Panc1 (cell line): ENCODE data around the gene UBXN11. TPM values are rescaled to one million over a fixed set of nuclear protein-coding genes. Genes with fewer than 3 reads are reported as not detected.

ENCODE experiments used
- ATAC-seq: fragments of 200-7000 bp; cut with Tn5 transposase; 2 replicates; pipeline ENCODE4 v1.9.1; 2020; ENCODE audit warnings: mild to moderate bottlenecking, moderate library complexity
- BruUV-seq: library from RNA; stranded (reverse); fragments of 400-500 nt; replicated peaks from 2 replicates; lab custom pipeline; 2021; lab: Mats Ljungman, UMichigan
- CTCF ChIA-PET: fragments of 300-600 bp; sonication (Branson Sonifier 250); formaldehyde crosslinking; loops from one replicate; lab custom pipeline; 2022; ENCODE audit warnings: antibody characterized with exemption; lab: Charles Lee
- POLR2A ChIA-PET: fragments of 300-600 bp; sonication (Branson Sonifier 250); formaldehyde crosslinking; loops from one replicate; lab custom pipeline; 2022; ENCODE audit warnings: antibody characterized with exemption; lab: Charles Lee
- DNase-seq: peaks from one replicate; pipeline ENCODE4 v3.0.0-alpha.2; 2010; ENCODE audit warnings: low read depth, low spot score
- H3K27ac ChIP-seq: 2 replicates; pipeline ENCODE4 v1.5.1; 2011; ENCODE audit warnings: mild to moderate bottlenecking, low read length, inconsistent platforms
- H3K27me3 ChIP-seq: fragments of 200-500 bp; sonication (Bioruptor generic); 2 replicates; pipeline ENCODE4 v1.6.0; 2014; ENCODE audit warnings: low read length, inconsistent platforms; ENCODE audit not compliant: control insufficient read depth, insufficient read depth
- H3K36me3 ChIP-seq: fragments of 200-500 bp; sonication (Bioruptor generic); 2 replicates; pipeline ENCODE4 v1.5.1; 2014; ENCODE audit warnings: inconsistent platforms, mild to moderate bottlenecking, low read length, moderate library complexity; ENCODE audit not compliant: control insufficient read depth, insufficient read depth
- H3K4me1 ChIP-seq: 2 replicates; pipeline ENCODE4 v1.5.1; 2011; ENCODE audit warnings: inconsistent platforms, mild to moderate bottlenecking, low read length, moderate library complexity; ENCODE audit not compliant: control insufficient read depth, insufficient read depth
- H3K4me3 ChIP-seq, 2 experiments: 2 replicates each; pipeline ENCODE4 v1.5.1; 2011 to 2012; ENCODE audit warnings: low read depth in 2 of 2, low read length in 2 of 2, mild to moderate bottlenecking in 2 of 2, inconsistent platforms in 1 of 2, moderate library complexity in 1 of 2
- H3K9me3 ChIP-seq: fragments of 200-500 bp; sonication (Bioruptor generic); 2 replicates; pipeline ENCODE4 v1.5.1; 2014; ENCODE audit warnings: low read depth, mild to moderate bottlenecking, inconsistent platforms, low read length, moderate library complexity; ENCODE audit not compliant: control insufficient read depth, insufficient read depth
- CTCF ChIP-seq: fragments of 450-650 bp; IDR thresholded peaks from 2 replicates; pipeline ENCODE4 v1.5.1; 2017; ENCODE audit warnings: mild to moderate bottlenecking
- POLR2AphosphoS5 ChIP-seq: IDR thresholded peaks from 2 replicates; pipeline ENCODE4 v1.6.1; 2012; ENCODE audit warnings: mild to moderate bottlenecking, low read depth, low read length, moderate library complexity
- REST ChIP-seq, 2 experiments: IDR thresholded peaks; 2 replicates each; pipeline ENCODE4 v1.6.1; 2011 to 2012; ENCODE audit warnings: low read depth in 2 of 2, control low read depth in 1 of 2, low read length in 1 of 2, mild to moderate bottlenecking in 1 of 2, moderate library complexity in 1 of 2; ENCODE audit not compliant: insufficient read depth in 1 of 2
- SIN3A ChIP-seq: IDR thresholded peaks from 2 replicates; pipeline ENCODE4 v1.6.1; 2012; ENCODE audit warnings: low read depth, mild to moderate bottlenecking, low read length, moderate library complexity, borderline replicate concordance; ENCODE audit not compliant: insufficient read depth
- TCF7L2 ChIP-seq: IDR thresholded peaks from 2 replicates; pipeline ENCODE4 v1.6.1; 2011; ENCODE audit warnings: mild to moderate bottlenecking, low read depth, low read length, inconsistent platforms
- in situ Hi-C: cut with HindIII; loops from 2 replicates; pipeline ENCODE4 v1.10.0; 2016; ENCODE audit warnings: low sequenced_read_pairs, low pct_unique_long_range_greater_than_20kb
- intact Hi-C: fragments of 100-400 bp; cut with micrococcal nuclease; formaldehyde crosslinking; loops from one replicate; pipeline ENCODE4 v1.10.0; 2022; ENCODE audit not compliant: unreplicated experiment
- total RNA-seq: library from RNA; stranded (reverse); gene quantifications from one replicate; pipeline ENCODE4 v1.2.1, GENCODE V29; 2021; ENCODE audit not compliant: unreplicated experiment

UBXN11 gene
- total RNA-seq, 1 experiment from 2014 or later = 23.7 TPM

- no TSS peak for BruUV-seq
- no peak for ATAC-seq
- H3K4me1 ChIP-seq = peaks cover 15% of the 10 kb centered on the region
These were observed 43.9 kb upstream of the UBXN11 start for GRCh38 chr1:26350343-26350700.

GRCh38 chr1:26349877-26350244 lies 43.4 kb upstream of the UBXN11 start:
- Histone ChIP-seq H3K4me1 (peaks cover 15% of the 10 kb centered on the region), H3K4me3 (no peak overlapping the region), H3K27me3 (no peaks in the 10 kb centered on the region), H3K27ac (no peak overlapping the region), H3K9me3 (no peaks in the 10 kb centered on the region), H3K36me3 (no peaks in the 10 kb centered on the region)
- intact Hi-C loops = no loop called here
- ATAC-seq (no peak), DNase-seq (no peak)
- in situ Hi-C loops = no loop called here
- no TSS peak for BruUV-seq
- ChIA-PET POLR2A (no interaction called here), CTCF (no interaction called here)
- TF ChIP-seq POLR2AphosphoS5 (no peak), REST (IDR thresholded peaks at IDR 0.05; ENCODE audit: insufficient read depth in 1 of 2, low read depth in 2 of 2, low read length in 1 of 2) (no peak), CTCF (no peak), TCF7L2 (no peak), SIN3A (no peak)

More at GRCh38 chr1:26350343-26350700, 43.9 kb upstream of the UBXN11 start:
- H3K36me3 ChIP-seq = no peaks in the 10 kb centered on the region
- no peaks in the 10 kb centered on the region for H3K27me3 ChIP-seq
- no peaks in the 10 kb centered on the region for H3K9me3 ChIP-seq
- no peak for DNase-seq
- POLR2A ChIA-PET = no interaction called here
- intact Hi-C loops = no loop called here
- H3K27ac ChIP-seq = no peak overlapping the region
- TF ChIP-seq SIN3A (no peak), TCF7L2 (no peak), CTCF (no peak), POLR2AphosphoS5 (no peak), REST (IDR thresholded peaks at IDR 0.05; ENCODE audit: insufficient read depth in 1 of 2, low read depth in 2 of 2, low read length in 1 of 2) (no peak)
- in situ Hi-C loops = no loop called here
- CTCF ChIA-PET = no interaction called here
- H3K4me3 ChIP-seq = no peak overlapping the region
